OCI-LY7 (cell line): ENCODE data around the gene TGIF2.

ENCODE experiments used
- CTCF ChIP-seq: fragments of 200-600 bp; sonication (generic); conservative IDR thresholded peaks from 2 replicates; pipeline ENCODE4 v1.5.1; 2014; ENCODE audit warnings: mild to moderate bottlenecking, antibody characterized with exemption, low read length, moderate library complexity, mixed read lengths
- EZH2phosphoT487 ChIP-seq: fragments of 200-600 bp; sonication (generic); IDR thresholded peaks from 2 replicates; pipeline ENCODE4 v1.6.1; 2018; ENCODE audit warnings: low read depth, borderline replicate concordance, mild to moderate bottlenecking, mixed run types, antibody characterized with exemption, low read length, moderate library complexity, mixed read lengths

- TF ChIP-seq CTCF: no peak
- no peak for TF ChIP-seq EZH2phosphoT487
Measured at GRCh38 chr20:36563374-36563773, 10.0 kb upstream of the TGIF2 start.
